Activated CD4-positive, CD25-positive, alpha-beta regulatory T cell treated with anti-CD3 and anti-CD28 coated beads, Interleukin-2, amount 50 U/mL, for 16 hours (primary cell): ENCODE results near the gene MACROD1.

Source experiments
- DNase-seq: peaks from one replicate; pipeline ENCODE4 v3.0.0-alpha.2; 2020; ENCODE audit warnings: low read depth, low spot score

The MACROD1 gene

GRCh38 chr11:64113462-64113780 lies 52.5 kb downstream of the MACROD1 start:
- DNase-seq, result no peak

- DNase-seq, result no peak
Measured at GRCh38 chr11:64112771-64113461, 53.0 kb downstream of the MACROD1 start.

GRCh38 chr11:64110465-64111375 lies 55.2 kb downstream of the MACROD1 start:
- no peak for DNase-seq

- no peak for DNase-seq
Measured at GRCh38 chr11:64109332-64109731, 56.6 kb downstream of the MACROD1 start.

- DNase-seq, result no peak
Measured at GRCh38 chr11:64107303-64107702, 58.6 kb downstream of the MACROD1 start.

- no peak for DNase-seq
Measured at GRCh38 chr11:64104632-64105031, 61.3 kb downstream of the MACROD1 start.

- no peak for DNase-seq
Measured at GRCh38 chr11:64103277-64103985, 62.5 kb downstream of the MACROD1 start.

GRCh38 chr11:64102005-64102738 lies 63.7 kb downstream of the MACROD1 start:
- DNase-seq, result no peak

- DNase-seq, result no peak
Measured at GRCh38 chr11:64101461-64101860, 64.5 kb downstream of the MACROD1 start.

- no peak for DNase-seq
Measured at GRCh38 chr11:64100782-64101353, 65.0 kb downstream of the MACROD1 start.

GRCh38 chr11:64100360-64100759 lies 65.6 kb downstream of the MACROD1 start:
- DNase-seq, result no peak

GRCh38 chr11:64099436-64099835 lies 66.5 kb downstream of the MACROD1 start:
- no peak for DNase-seq

- DNase-seq, result no peak
Measured at GRCh38 chr11:64098318-64098831, 67.5 kb downstream of the MACROD1 start.

- DNase-seq, result no peak
Measured at GRCh38 chr11:64097468-64098317, 68.2 kb downstream of the MACROD1 start.

GRCh38 chr11:64096835-64097234 lies 69.1 kb downstream of the MACROD1 start:
- DNase-seq, result no peak

GRCh38 chr11:64095949-64096348 lies 70.0 kb downstream of the MACROD1 start:
- no peak for DNase-seq

GRCh38 chr11:64095273-64095817 lies 70.6 kb downstream of the MACROD1 start:
- DNase-seq, result no peak

GRCh38 chr11:64094463-64095260 lies 71.3 kb downstream of the MACROD1 start:
- no peak for DNase-seq
